Prostate gland (tissue), 2 donors: ENCODE measurements around the gene BOLL. TPM values are rescaled to one million over a fixed set of nuclear protein-coding genes. Genes with fewer than 3 reads are reported as not detected.

Experiments
- DNase-seq: peaks from one replicate; pipeline ENCODE4 v3.0.0-alpha.2; 2019; ENCODE audit warnings: low spot score
- H3K27ac ChIP-seq, 2 donors: fragments of 200-600 bp; sonication (generic); 2 replicates each; pipeline ENCODE4 v1.5.1; 2017 to 2019
- H3K27me3 ChIP-seq: fragments of 200-600 bp; sonication (generic); replicated peaks from 2 replicates; pipeline ENCODE4 v1.5.1; 2019; ENCODE audit not compliant: insufficient read depth
- H3K36me3 ChIP-seq, 2 donors: fragments of 200-600 bp; sonication (generic); 1 replicate in 1 of 2; 2 replicates in 1 of 2; pipeline versions ENCODE4 v1.5.1 to v1.8.1; 2017 to 2019
- H3K4me1 ChIP-seq: fragments of 200-600 bp; sonication (generic); replicated peaks from 2 replicates; pipeline ENCODE4 v1.5.1; 2019
- H3K4me3 ChIP-seq, 2 donors: fragments of 200-600 bp; sonication (generic); 2 replicates each; pipeline ENCODE4 v1.5.1; 2017 to 2019
- H3K9me3 ChIP-seq: fragments of 200-600 bp; sonication (generic); 2 replicates; pipeline ENCODE4 v1.5.1; 2017
- CTCF ChIP-seq, 4 experiments: fragments of 200-600 bp in 2 of 4; fragments of 450-650 bp in 2 of 4; sonication (generic) in 2 of 4; IDR thresholded peaks; 1 replicate in 3 of 4; 2 replicates in 1 of 4; pipeline ENCODE4 v1.5.1; 2016 to 2019; ENCODE audit warnings: antibody characterized with exemption in 4 of 4, mild to moderate bottlenecking in 2 of 4, moderate library complexity in 2 of 4
- POLR2A ChIP-seq: fragments of 450-650 bp; IDR thresholded peaks from one replicate; pipeline ENCODE4 v1.6.1; 2016; ENCODE audit warnings: antibody characterized with exemption, mild to moderate bottlenecking
- POLR2AphosphoS5 ChIP-seq: sonication (generic); formaldehyde crosslinking; IDR thresholded peaks from one replicate; pipeline ENCODE4 v1.6.1; 2017; ENCODE audit warnings: antibody characterized with exemption
- WGBS: methylation state at CpG from one replicate; pipeline ENCODE4 v1.1.5; 2018; 5-methylcytosine and 5-hydroxymethylcytosine counted together
- intact Hi-C: fragments of 100-400 bp; cut with DNase I; formaldehyde crosslinking; loops from one replicate; pipeline ENCODE4 v1.14.2; 2022
- total RNA-seq, 2 donors: library from RNA; depleted of rRNA; stranded (reverse); fragments of >200 nt; gene quantifications; one replicate each; pipeline ENCODE4 v1.1.0, GENCODE V29; 2016

BOLL gene
- total RNA-seq, 2 donors from 2014 or later, result 13.9 TPM; not detected in 1

DNA sequence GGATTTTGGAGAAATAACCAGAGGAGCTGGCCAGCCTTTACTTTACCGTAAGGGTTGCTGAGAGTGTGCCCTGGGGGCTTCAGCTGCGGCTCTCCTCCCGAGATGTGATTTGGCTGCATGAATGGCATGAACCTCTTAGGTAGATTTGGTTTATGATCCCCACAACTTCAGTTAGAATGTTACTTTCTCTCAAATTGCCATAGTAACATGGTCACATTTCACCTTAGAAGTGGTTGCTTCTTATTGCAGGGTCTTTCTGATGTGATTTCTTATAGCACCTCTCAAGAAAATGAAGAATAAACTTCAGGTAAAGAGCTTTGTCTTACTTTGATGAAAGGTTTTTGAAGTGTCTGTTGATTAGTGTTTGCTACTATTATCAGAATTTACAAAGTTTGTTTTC, 24.9 kb upstream of the BOLL start:
- no peaks in the 10 kb centered on the region for H3K36me3 ChIP-seq
- H3K27me3 ChIP-seq, result no peaks in the 10 kb centered on the region
- no peak for DNase-seq
- WGBS, result 92% methylated on average over 3 of the region's 3 CpGs
- H3K9me3 ChIP-seq, result no peaks in the 10 kb centered on the region
- no peak overlapping the region for H3K27ac ChIP-seq
- intact Hi-C loops, result no loop called here
- no peak for TF ChIP-seq POLR2A
- no peaks in the 10 kb centered on the region for H3K4me1 ChIP-seq
- no peak overlapping the region for H3K4me3 ChIP-seq

DNA sequence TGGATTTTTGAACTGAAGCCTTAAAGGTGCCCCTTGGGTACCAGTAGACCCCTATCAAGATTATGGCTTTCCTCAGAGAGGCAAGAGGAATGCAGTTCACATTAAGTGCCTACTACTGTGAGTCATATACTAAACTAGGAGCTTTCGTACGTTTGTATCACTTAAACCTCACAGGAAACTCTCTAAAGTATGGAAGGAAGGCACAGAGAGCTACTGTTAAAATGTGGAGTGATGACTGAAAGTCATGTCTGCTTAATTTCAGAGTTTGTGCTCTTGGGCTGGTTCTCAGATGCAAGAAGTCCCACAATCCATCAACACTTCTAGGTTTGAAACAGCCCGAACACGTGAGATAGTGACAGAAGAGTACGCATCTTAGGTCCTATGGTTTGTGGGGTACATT, 23.9 kb upstream of the BOLL start:
- 86% methylated on average over 5 of the region's 5 CpGs for WGBS
- DNase-seq, result no peak
- Histone ChIP-seq H3K27me3 (no peaks in the 10 kb centered on the region), H3K4me3 (no peak overlapping the region), H3K36me3 (no peaks in the 10 kb centered on the region), H3K27ac (no peak overlapping the region), H3K4me1 (no peaks in the 10 kb centered on the region), H3K9me3 (no peaks in the 10 kb centered on the region)
- TF ChIP-seq POLR2AphosphoS5 (no peak), POLR2A (no peak), CTCF (IDR thresholded peaks at IDR 0.05) (no peak)
- intact Hi-C loops, result loop anchor here (10.0 kb wide), 3 partner anchors 116 to 416 kb away; no protein-coding TSS in a partner anchor

- H3K27ac ChIP-seq, result no peak overlapping the region
- intact Hi-C loops, result loop anchor here (10.0 kb wide), 3 partner anchors 119 to 419 kb away; no protein-coding TSS in a partner anchor
- no peaks in the 10 kb centered on the region for H3K36me3 ChIP-seq
- H3K9me3 ChIP-seq, result no peaks in the 10 kb centered on the region
- H3K4me1 ChIP-seq, result peaks cover 4% of the 10 kb centered on the region
- no peak for TF ChIP-seq POLR2AphosphoS5
- TF ChIP-seq POLR2A, result no peak
- no peak for TF ChIP-seq CTCF (IDR thresholded peaks at IDR 0.05)
- H3K27me3 ChIP-seq, result no peaks in the 10 kb centered on the region
- WGBS, result 40% methylated on average over 11 of the region's 11 CpGs
- H3K4me3 ChIP-seq, result peak overlapping the region; percentile 70 to 75
- no peak for DNase-seq
These were observed 20.9 kb upstream of the BOLL start for GRCh38 chr2:197805715-197806633.

GRCh38 chr2:197804758-197805714, 19.9 kb upstream of the BOLL start:
- H3K27ac ChIP-seq, result peak overlapping the region; percentile 68 to 74
- TF ChIP-seq POLR2A (no peak), POLR2AphosphoS5 (peak; percentile 34), CTCF (IDR thresholded peaks at IDR 0.05) (no peak)
- WGBS, result 1% methylated on average over 62 of the region's 92 CpGs
- H3K27me3 ChIP-seq, result no peaks in the 10 kb centered on the region
- intact Hi-C loops, result loop anchor here (5.0 to 10.0 kb wide), 4 partner anchors 120 to 420 kb away; no protein-coding TSS in a partner anchor
- H3K4me3 ChIP-seq, result peak overlapping the region; percentile 70 to 75
- no peak for DNase-seq
- no peaks in the 10 kb centered on the region for H3K9me3 ChIP-seq
- H3K4me1 ChIP-seq, result peaks cover 4% of the 10 kb centered on the region
- H3K36me3 ChIP-seq, result no peaks in the 10 kb centered on the region
